ENCODE measurements around the gene NSMF.

The NSMF gene

GRCh38 chr9:137432687-137433348 lies 26.3 kb downstream of the NSMF start:
- DNase-seq (ENCODE audit: low spot score): no peak

- no peak for DNase-seq (ENCODE audit: low spot score)
Measured at GRCh38 chr9:137431416-137431931, 27.7 kb downstream of the NSMF start.

- DNase-seq (ENCODE audit: low spot score): no peak
Measured at GRCh38 chr9:137430723-137431415, 28.3 kb downstream of the NSMF start.

- no peak for DNase-seq (ENCODE audit: low spot score)
Measured at GRCh38 chr9:137429974-137430722, 29.0 kb downstream of the NSMF start.

GRCh38 chr9:137429546-137429890 lies 29.6 kb downstream of the NSMF start:
- DNase-seq (ENCODE audit: low spot score): no peak

GRCh38 chr9:137428841-137429545 lies 30.1 kb downstream of the NSMF start:
- DNase-seq (ENCODE audit: low spot score): no peak

- no peak for DNase-seq (ENCODE audit: low spot score)
Measured at GRCh38 chr9:137428311-137428630, 30.9 kb downstream of the NSMF start.

- DNase-seq (ENCODE audit: low spot score): no peak
Measured at GRCh38 chr9:137427454-137428310, 31.5 kb downstream of the NSMF start.

GRCh38 chr9:137426018-137426681 lies 33.0 kb downstream of the NSMF start:
- DNase-seq (ENCODE audit: low spot score): no peak

GRCh38 chr9:137423514-137424291 lies 35.4 kb downstream of the NSMF start:
- no peak for DNase-seq (ENCODE audit: low spot score)

GRCh38 chr9:137422604-137423513 lies 36.3 kb downstream of the NSMF start, which contains the start of the genes EXD3 and NOXA1:
Gene EXD3 (minus strand): TSS chr9:137423162. CDS start chr9:137395357, 27,805 bp downstream.
Gene NOXA1 (plus strand): TSS chr9:137423393. CDS start chr9:137423530, 137 bp downstream.
- peak; percentile 87 for DNase-seq (ENCODE audit: low spot score)

GRCh38 chr9:137421838-137422603 lies 37.1 kb downstream of the NSMF start:
- no peak for DNase-seq (ENCODE audit: low spot score)

GRCh38 chr9:137417161-137418021 lies 41.7 kb downstream of the NSMF start:
- DNase-seq (ENCODE audit: low spot score): no peak

GRCh38 chr9:137416563-137417151 lies 42.5 kb downstream of the NSMF start:
- no peak for DNase-seq (ENCODE audit: low spot score)

GRCh38 chr9:137416006-137416562 lies 43.0 kb downstream of the NSMF start:
- no peak for DNase-seq (ENCODE audit: low spot score)

GRCh38 chr9:137415451-137415850 lies 43.7 kb downstream of the NSMF start:
- DNase-seq (ENCODE audit: low spot score): no peak
